Brain microvascular endothelial cell (primary cell): Measurements from ENCODE around the gene OGDH.

Experiments
- DNase-seq: peaks from one replicate; pipeline ENCODE4 v3.0.0-alpha.2; 2020
- H3K27ac ChIP-seq: fragments of 250-450 bp; sonication (Bioruptor Pico); 2 replicates; pipeline ENCODE4 v1.5.1; 2020; ENCODE audit warnings: mild to moderate bottlenecking, moderate library complexity
- H3K27me3 ChIP-seq: fragments of 250-450 bp; sonication (Bioruptor Pico); replicated peaks from 2 replicates; pipeline ENCODE4 v1.5.1; 2020; ENCODE audit warnings: mild to moderate bottlenecking
- H3K36me3 ChIP-seq: fragments of 250-450 bp; sonication (Bioruptor Pico); replicated peaks from 2 replicates; pipeline ENCODE4 v1.5.1; 2020; ENCODE audit warnings: mild to moderate bottlenecking
- H3K4me3 ChIP-seq: 2 replicates; pipeline ENCODE4 v1.5.1; 2011; ENCODE audit warnings: low read depth, mild to moderate bottlenecking, control low read depth, low read length, moderate library complexity
- in situ Hi-C: cut with HindIII; loops from 2 replicates; pipeline ENCODE4 v1.10.0; 2017; ENCODE audit warnings: low sequenced_read_pairs, low pct_ligation_motif_present
- TF ChIP-seq, protein P1 (sequence below): IDR thresholded peaks from 2 replicates; pipeline ENCODE4 v1.5.1; 2011; ENCODE audit warnings: low read depth, mild to moderate bottlenecking, moderate library complexity, low read length, control low read depth, inconsistent platforms; ENCODE audit errors: missing control alignments

The OGDH gene

GRCh38 chr7:44703921-44704320 lies 97.5 kb downstream of the OGDH start:
- H3K4me3 ChIP-seq: no peak overlapping the region
- in situ Hi-C loops: no loop called here
- peaks cover 37% of the 10 kb centered on the region for H3K36me3 ChIP-seq
- TF ChIP-seq, protein P1, sequence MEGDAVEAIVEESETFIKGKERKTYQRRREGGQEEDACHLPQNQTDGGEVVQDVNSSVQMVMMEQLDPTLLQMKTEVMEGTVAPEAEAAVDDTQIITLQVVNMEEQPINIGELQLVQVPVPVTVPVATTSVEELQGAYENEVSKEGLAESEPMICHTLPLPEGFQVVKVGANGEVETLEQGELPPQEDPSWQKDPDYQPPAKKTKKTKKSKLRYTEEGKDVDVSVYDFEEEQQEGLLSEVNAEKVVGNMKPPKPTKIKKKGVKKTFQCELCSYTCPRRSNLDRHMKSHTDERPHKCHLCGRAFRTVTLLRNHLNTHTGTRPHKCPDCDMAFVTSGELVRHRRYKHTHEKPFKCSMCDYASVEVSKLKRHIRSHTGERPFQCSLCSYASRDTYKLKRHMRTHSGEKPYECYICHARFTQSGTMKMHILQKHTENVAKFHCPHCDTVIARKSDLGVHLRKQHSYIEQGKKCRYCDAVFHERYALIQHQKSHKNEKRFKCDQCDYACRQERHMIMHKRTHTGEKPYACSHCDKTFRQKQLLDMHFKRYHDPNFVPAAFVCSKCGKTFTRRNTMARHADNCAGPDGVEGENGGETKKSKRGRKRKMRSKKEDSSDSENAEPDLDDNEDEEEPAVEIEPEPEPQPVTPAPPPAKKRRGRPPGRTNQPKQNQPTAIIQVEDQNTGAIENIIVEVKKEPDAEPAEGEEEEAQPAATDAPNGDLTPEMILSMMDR: no peak
- DNase-seq: no peak
- H3K27ac ChIP-seq: no peak overlapping the region
- no peaks in the 10 kb centered on the region for H3K27me3 ChIP-seq

DNA sequence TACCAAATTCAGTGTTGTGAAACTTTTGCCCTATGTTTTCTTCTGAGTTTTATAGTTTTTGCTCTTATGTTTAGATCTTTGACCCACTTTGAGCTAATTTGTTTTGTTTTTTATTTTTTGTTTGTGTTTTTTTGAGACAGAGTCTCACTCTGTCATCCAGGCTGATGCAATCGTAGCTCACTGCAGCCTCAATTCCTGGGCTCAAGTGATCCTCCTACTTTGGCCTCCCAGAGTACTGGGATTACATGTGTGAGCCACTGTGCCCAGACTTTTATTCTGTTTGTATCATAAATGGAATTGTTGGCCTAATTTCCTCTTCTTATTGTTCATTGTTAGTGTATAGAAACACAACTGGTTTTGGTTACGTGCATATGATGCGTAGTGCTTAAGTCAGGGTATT lies 99.0 kb downstream of the OGDH start:
- no peak for DNase-seq
- TF ChIP-seq, protein P1: no peak
- H3K27me3 ChIP-seq: no peaks in the 10 kb centered on the region
- in situ Hi-C loops: no loop called here
- peaks cover 34% of the 10 kb centered on the region for H3K36me3 ChIP-seq
- H3K27ac ChIP-seq: no peak overlapping the region
- H3K4me3 ChIP-seq: no peak overlapping the region

DNA sequence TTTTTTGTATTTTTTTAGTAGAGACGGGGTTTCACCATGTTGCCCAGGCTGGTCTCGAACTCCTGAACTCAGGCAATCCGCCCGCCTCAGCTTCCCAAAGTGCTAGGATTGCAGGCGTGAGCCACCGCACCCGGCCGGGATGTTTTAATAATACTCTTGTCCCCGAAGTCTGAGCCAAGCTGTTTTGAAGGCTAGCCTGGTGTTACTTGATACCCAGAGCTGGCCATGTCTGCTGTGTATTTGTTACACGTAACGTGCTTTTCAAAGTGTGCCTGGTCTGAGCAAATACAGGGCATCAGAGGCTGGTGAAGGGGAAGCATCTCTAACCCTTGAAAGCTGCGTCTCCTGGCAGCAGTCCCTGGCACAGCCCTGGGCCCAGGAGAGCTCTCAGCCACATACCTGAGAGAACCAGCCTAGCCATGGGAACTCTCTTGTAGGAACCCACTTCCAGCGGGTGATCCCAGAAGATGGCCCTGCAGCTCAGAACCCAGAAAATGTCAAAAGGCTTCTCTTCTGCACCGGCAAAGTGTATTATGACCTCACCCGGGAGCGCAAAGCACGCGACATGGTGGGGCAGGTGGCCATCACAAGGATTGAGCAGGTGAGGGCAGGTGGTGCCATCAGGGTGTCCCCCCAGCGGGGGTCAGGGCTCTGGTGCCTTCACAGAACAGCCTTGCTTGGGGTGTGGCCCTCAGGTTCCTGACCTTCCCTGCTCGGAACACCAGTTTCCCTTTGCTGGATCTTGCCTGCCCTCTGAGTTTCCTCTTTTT lies 100.5 kb downstream of the OGDH start:
- Histone ChIP-seq H3K4me3 (no peak overlapping the region), H3K36me3 (peaks cover 28% of the 10 kb centered on the region), H3K27me3 (no peaks in the 10 kb centered on the region), H3K27ac (no peak overlapping the region)
- no peak for DNase-seq
- in situ Hi-C loops: no loop called here
- TF ChIP-seq, protein P1: no peak

- no peaks in the 10 kb centered on the region for H3K27me3 ChIP-seq
- DNase-seq: no peak
- in situ Hi-C loops: no loop called here
- TF ChIP-seq, protein P1: no peak
- peaks cover 25% of the 10 kb centered on the region for H3K36me3 ChIP-seq
- H3K27ac ChIP-seq: no peak overlapping the region
- no peak overlapping the region for H3K4me3 ChIP-seq
Measured at GRCh38 chr7:44707558-44708230, 101.3 kb downstream of the OGDH start.

GRCh38 chr7:44709011-44709915 lies 102.8 kb downstream of the OGDH start:
- Histone ChIP-seq H3K27me3 (no peaks in the 10 kb centered on the region), H3K4me3 (no peak overlapping the region), H3K27ac (no peak overlapping the region), H3K36me3 (peaks cover 22% of the 10 kb centered on the region)
- no peak for DNase-seq
- in situ Hi-C loops: no loop called here
- TF ChIP-seq, protein P1: no peak
